HL-60 (cell line): ENCODE measurements around the gene EPHA2.

ENCODE experiments used
- DNase-seq, 2 experiments: peaks; one replicate each; pipeline ENCODE4 v3.0.0-alpha.2; 2010 to 2020; ENCODE audit warnings: low read depth in 1 of 2, low spot score in 1 of 2
- H3K27ac ChIP-seq: fragments of 250-450 bp; sonication (Bioruptor Pico); replicated peaks from 2 replicates; pipeline ENCODE4 v1.5.1; 2020; ENCODE audit warnings: mild to moderate bottlenecking, moderate library complexity
- H3K27me3 ChIP-seq: fragments of 250-450 bp; sonication (Bioruptor Pico); 2 replicates; pipeline ENCODE4 v1.5.1; 2021; ENCODE audit warnings: mild to moderate bottlenecking, moderate library complexity; ENCODE audit not compliant: insufficient read depth, poor library complexity, severe bottlenecking
- H3K4me3 ChIP-seq: replicated peaks from 2 replicates; pipeline ENCODE4 v1.5.1; 2011; ENCODE audit warnings: mild to moderate bottlenecking, control low read depth, low read length; ENCODE audit not compliant: insufficient read depth
- CTCF ChIP-seq: IDR thresholded peaks from one replicate; pipeline ENCODE4 v1.5.1; 2011; ENCODE audit warnings: low read length, control low read depth, inconsistent platforms; ENCODE audit not compliant: insufficient read depth
- GABPA ChIP-seq: IDR thresholded peaks from 2 replicates; pipeline ENCODE4 v1.6.1; 2012; ENCODE audit warnings: low read depth
- POLR2AphosphoS5 ChIP-seq: IDR thresholded peaks from 2 replicates; pipeline ENCODE4 v1.6.1; 2012; ENCODE audit warnings: low read depth
- SPI1 ChIP-seq: IDR thresholded peaks from 2 replicates; pipeline ENCODE4 v1.6.1; 2012; ENCODE audit warnings: low read depth, mild to moderate bottlenecking, borderline replicate concordance
- TF ChIP-seq, protein P1 (sequence below): IDR thresholded peaks from 2 replicates; pipeline ENCODE4 v1.6.1; 2012; ENCODE audit warnings: low read depth; ENCODE audit not compliant: insufficient replicate concordance

The EPHA2 gene

GRCh38 chr1:16150508-16150907 is 5.4 kb downstream of the EPHA2 start:
- H3K4me3 ChIP-seq, result no peak overlapping the region
- H3K27me3 ChIP-seq, result peaks cover 19% of the 10 kb centered on the region
- no peak for DNase-seq
- no peak overlapping the region for H3K27ac ChIP-seq
- no peak for TF ChIP-seq POLR2AphosphoS5
- no peak for TF ChIP-seq GABPA
- TF ChIP-seq CTCF, result no peak
- TF ChIP-seq, protein P1, sequence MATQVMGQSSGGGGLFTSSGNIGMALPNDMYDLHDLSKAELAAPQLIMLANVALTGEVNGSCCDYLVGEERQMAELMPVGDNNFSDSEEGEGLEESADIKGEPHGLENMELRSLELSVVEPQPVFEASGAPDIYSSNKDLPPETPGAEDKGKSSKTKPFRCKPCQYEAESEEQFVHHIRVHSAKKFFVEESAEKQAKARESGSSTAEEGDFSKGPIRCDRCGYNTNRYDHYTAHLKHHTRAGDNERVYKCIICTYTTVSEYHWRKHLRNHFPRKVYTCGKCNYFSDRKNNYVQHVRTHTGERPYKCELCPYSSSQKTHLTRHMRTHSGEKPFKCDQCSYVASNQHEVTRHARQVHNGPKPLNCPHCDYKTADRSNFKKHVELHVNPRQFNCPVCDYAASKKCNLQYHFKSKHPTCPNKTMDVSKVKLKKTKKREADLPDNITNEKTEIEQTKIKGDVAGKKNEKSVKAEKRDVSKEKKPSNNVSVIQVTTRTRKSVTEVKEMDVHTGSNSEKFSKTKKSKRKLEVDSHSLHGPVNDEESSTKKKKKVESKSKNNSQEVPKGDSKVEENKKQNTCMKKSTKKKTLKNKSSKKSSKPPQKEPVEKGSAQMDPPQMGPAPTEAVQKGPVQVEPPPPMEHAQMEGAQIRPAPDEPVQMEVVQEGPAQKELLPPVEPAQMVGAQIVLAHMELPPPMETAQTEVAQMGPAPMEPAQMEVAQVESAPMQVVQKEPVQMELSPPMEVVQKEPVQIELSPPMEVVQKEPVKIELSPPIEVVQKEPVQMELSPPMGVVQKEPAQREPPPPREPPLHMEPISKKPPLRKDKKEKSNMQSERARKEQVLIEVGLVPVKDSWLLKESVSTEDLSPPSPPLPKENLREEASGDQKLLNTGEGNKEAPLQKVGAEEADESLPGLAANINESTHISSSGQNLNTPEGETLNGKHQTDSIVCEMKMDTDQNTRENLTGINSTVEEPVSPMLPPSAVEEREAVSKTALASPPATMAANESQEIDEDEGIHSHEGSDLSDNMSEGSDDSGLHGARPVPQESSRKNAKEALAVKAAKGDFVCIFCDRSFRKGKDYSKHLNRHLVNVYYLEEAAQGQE, result no peak
- no peak for TF ChIP-seq SPI1

DNA sequence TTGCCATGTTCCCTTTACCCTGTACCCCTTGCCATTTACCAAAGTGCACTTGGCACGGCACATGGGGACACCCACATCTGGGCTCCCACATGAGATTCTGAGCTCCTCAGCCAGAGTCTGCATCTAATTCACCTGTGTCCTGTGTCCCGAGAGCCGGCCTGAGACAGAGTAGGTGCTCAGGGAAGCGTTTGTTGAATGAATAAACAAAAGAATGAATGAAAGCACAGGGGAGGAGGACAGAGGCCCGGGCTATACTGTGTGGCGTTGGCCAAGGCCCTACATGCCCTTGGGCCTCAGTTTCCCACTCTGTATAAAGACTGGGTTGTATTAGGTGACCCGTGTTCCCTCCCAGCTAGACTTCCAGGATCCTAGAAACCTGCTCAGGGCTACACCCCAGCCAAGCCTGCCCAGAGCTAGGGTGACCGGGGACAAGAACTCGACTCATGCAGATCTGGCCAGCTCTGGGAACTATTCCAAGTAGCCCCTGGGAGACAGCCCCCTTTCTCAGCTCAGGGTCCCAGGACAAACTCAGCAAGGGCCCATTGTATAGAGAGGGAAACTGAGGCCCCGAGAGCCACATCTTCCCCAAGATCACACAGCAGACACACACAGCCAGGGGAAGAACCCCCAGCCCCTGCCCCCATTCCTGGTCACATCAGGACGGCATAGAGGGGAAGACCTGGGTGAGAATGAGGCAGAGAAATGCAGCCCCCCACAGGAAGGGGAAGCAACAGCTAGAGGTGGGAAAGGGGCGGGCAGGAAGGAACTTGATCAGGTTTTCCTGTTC is 6.0 kb downstream of the EPHA2 start:
- TF ChIP-seq GABPA, result no peak
- no peak for TF ChIP-seq CTCF
- no peak for TF ChIP-seq POLR2AphosphoS5
- TF ChIP-seq, protein P1, result no peak
- no peak for TF ChIP-seq SPI1
- no peak overlapping the region for H3K27ac ChIP-seq
- H3K4me3 ChIP-seq, result no peak overlapping the region
- no peak for DNase-seq
- peaks cover 12% of the 10 kb centered on the region for H3K27me3 ChIP-seq

DNA sequence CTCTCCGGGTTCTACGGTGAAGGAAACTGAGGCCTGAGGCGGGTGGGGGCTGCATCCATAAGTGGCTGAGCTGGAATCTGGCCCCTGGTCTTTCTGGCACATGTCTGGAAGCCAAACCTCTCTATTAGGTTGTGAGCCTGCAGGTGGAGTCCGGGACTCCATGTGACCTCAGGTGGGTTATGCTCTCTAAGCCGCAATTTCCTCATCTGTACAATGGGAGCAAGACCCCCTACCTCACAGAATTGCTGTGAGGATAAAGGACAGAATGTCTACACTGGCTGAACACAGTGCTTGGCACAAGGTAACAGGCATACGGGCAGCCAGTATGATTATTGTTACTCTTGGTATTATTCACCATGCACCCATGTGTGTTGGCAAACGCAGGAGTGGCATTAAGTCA is 6.7 kb downstream of the EPHA2 start:
- no peak for DNase-seq
- no peak overlapping the region for H3K4me3 ChIP-seq
- no peak overlapping the region for H3K27ac ChIP-seq
- TF ChIP-seq, protein P1, result no peak
- H3K27me3 ChIP-seq, result peaks cover 11% of the 10 kb centered on the region
